Stimulated activated CD8-positive, alpha-beta memory T cell treated with anti-CD3 and anti-CD28 coated beads, Interleukin-15, amount 100 ng/mL, for 48 hours (primary cell): Measurements from ENCODE around the gene SRGAP3.
"Not testable (repeated sequence)": the region's sequence is repeated elsewhere in the genome, so short reads cannot be mapped to it uniquely, and the experiment has no call there.

Experiments
- DNase-seq, 2 donors: peaks; one replicate each; pipeline ENCODE4 v3.0.0-alpha.2; 2020; ENCODE audit warnings: low read depth in 2 of 2

Gene SRGAP3

DNA sequence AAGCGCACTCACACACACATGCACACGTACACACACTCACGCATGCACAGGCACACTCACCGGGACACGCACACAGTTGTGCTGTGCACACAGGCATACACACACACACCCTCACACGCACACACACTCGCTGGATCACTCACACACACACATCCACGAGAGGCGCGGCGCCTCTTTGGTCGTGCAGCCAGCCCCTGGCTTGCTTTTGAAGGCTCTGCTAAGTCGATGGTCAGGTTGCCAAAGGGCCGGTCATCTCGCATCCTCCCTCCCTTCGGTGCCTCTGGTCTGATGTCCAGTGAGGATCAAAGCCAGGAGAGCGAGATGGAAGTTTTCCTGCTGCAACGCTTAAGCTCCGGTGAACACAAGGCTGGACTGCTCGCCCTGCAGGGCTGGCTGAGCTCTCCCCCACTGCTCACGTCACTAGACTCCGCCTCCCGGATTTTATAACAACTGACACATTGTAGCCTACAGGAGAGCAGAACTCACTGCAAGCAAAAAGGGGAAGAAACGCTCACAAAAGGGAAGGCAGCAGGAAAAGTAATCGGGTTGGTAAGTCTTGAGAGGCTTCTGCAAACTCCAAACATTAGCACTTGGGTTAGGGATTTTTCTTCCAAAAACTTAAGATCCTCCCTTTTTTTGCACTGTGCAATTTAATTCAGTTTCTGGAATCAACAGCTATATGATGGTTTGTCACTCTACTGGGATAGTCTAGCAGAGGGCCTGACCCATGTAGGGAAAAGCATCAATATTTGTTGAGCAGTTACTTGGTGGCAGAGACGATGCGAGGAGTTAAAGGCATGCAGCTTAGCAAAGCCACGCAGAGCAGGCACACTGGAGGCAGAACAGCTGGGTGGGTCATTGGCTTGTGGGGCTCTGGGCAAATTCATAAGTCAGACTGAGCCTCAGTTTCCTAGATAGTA, at the start of gene SRGAP3:
SRGAP3 (minus strand) TSS at position 374 of the 920 bp plus-strand sequence. CDS start 695 bp downstream, outside the sequence.
- DNase-seq, result peak; percentile 49 to 56

DNA sequence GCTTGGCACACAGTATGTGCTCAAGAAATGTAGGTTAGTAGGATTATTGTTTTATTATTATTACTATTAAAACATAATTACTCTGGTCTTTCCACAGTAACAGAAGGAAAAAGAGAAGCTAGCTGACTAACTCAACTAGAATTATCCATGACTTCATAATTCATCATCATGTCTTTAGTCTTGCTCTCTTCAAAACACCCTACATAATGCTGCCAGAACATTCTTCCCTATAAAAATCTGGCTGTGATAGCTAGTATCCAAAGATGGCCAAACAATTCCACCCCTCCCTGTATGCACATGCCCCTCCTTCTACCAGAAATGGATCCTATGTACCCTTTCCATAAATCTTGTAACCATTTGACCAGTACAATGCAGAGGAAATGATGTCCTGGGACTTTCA, 48.8 kb upstream of the SRGAP3 start:
- DNase-seq, result no peak

DNA sequence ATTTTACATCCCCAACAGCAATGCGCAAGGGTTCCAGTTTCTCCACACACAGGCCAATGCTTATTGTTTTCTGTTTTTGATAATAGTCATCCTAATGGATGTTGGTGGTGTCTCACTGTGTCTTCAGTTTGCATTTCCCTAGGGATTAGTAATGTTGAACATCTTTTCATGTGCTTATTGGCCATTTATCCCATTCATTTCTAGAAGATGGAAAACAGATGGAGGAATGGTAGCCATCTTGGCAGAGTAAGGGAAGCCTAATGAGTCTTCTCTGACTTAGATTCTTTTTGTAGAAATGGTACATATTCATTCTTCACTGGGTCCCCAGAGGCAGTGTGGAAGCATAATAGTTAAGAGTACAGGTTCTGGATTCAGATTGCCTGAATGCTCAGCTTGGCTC, 46.8 kb upstream of the SRGAP3 start:
- no peak for DNase-seq

DNA sequence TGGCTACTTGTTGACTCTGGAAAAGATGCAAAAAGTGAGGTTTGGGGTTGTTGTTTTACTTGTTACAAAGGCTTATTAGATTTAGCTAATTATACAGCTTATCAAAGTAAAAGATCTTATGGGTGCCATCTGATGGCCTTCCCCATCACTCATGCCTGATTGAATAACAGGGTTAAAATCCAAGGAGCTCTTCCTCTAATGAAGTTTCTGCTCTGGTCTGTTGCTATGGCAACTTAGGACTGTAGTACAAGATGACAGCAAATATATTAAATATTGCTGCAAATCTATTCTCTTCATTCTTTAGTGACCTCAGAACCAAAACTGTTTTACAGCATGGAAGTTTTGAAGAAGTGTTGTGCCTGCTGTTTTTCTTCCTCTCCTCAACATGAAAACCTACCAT, 45.6 kb upstream of the SRGAP3 start:
- no peak for DNase-seq

DNA sequence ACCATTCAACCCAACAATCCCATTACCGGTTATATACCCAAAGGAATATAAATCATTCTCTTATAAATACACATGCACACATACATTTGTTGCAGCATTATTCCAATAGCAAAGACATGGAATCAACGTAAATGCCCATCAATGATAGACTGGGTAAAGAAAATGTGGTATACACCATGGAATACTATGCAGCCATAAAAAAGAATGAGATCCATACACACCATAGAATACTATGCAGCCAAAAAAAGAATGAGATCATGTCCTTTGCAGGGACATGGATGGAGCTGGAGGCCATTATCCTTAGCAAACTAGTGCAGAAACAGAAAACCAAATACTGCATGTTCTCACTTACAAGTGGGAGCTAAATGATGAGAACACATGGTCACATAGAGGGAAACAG, 44.5 kb upstream of the SRGAP3 start:
- not testable (repeated sequence) for DNase-seq

DNA sequence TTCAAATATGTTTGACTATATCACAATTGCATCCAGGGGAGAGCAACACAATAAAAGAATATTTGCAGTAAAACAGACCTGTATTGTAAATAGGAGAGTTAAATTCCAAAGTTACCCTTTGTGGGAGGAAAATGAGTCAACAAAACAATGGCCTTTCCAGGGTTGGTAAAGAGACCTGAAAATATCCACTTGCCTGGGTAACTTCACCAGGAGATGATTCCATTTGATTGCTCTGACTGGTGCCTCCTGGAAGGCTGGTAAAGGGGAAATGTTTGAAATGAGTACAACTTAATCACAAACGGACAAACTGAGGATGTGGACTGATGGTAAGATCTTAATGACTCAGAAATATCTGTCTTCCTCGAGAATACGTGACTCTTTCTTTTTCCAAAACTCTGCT, 43.6 kb upstream of the SRGAP3 start:
- no peak for DNase-seq

DNA sequence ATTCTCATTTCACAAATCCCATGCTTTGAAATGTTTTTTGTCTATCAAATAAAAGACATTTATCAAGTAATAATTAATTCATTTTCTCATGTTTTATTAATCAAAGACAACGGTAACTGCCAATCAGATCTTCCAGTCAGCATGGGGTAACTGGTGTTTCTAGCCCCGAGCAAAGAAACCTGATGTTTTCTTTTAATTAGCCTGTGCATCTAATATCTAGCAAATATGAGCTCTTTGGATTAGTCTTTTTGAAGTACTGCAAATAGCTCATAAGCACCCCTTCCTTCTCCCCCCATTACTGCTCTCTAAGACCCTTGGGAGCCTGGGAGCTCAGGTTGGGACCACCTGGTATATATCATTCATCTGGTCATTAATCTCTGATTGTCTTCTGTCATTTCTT, 43.1 kb upstream of the SRGAP3 start:
- no peak for DNase-seq

DNA sequence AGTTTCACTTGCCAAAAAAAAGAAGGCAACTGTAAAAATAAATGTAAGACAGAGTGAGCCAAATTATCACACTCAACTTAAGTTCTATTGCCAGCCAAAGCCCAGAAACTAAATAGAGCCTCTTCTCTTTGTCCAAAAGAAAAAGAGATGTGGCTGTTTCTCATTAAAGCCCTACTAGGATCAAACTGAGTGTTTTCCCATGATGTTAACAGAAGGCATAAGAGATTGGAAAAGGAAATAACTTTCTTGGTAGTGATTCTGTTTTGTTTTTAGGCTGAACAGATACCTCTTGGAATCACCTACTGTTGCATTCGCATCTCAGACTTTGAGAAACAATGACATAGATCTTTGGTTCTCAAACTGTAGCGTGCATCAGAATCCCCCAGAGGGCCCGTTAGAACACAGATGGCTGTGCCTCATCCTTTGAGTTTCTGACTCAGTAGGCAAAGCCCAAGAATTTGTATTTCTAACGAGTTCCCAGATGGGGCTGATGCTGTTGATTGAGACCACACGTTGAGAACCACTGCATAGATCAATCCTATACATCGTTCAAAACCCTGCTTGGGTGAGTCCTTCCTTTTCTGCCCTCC, 42.5 kb upstream of the SRGAP3 start:
- DNase-seq, result no peak

DNA sequence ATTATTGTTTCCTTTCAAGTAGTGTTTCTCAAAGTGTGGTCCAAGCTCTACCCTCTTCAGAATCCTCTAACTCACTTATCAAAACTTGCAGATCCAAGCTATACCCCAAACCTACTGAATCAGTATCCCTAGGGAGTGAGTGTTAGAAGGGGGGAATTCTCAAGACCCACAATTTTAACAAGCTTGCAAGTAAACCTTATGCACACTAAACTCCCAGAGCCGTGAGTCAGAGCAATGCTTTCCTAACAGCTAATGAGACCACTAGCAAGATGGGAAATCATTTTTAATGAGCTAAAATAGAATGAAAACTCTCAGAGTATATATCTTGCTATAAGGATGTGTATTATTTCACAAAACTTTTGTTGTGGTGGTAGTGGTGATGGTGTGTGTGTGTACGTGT, 41.1 kb upstream of the SRGAP3 start:
- no peak for DNase-seq

DNA sequence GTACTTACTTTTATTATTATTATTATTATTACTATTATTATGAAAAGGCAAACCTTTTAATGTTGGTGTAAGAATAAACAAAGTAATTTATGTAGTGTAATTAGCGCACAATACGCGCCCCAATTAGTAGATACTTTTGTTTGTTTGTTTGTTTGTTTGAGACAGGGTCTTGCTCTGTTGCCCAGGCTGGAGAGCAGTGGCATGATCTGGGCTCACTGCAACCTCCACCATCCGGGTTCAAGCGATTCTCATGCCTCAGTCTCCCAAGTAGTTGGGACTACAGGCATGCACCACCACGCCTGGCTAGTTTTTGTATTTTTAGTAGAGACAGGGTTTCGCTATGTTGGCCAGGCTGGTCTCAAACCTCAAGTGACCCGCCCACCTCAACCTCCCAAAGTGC, 32.1 kb upstream of the SRGAP3 start:
- DNase-seq, result not testable (repeated sequence)

DNA sequence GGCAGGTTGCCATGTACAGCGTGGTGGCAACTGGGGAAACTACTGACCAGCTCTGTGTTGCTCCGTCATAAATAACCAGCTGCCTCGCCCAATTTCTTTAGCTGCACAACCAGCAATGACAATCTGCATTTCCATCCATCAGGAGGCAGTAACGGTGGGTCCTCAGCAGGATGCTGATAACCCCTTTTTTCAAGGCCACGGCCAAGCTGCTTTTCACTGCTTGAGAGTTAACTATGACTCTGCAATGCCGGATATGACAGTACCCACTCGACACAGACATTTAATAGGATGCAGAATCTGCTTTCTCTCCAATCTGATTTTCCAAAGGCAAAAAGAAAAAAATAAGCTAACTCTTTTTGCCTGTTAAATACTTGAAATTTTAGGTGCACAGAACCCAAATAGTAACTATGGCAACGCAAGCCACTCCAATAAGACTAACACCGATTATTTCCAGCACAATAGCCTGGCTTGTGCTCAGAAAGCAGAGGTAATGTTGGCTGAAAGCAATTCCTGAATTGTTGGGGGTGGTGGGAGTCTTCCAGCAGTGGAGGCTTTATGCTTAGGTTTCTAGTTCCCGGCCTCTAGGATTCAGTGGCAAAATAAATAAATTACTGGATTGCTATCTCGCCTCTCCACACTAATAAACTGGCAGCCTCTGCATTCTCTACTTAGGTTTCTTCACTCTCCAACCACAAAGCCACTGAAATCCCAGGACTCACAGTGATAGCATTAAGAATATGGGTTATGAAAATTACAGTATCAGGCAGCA, 31.2 kb upstream of the SRGAP3 start:
- DNase-seq, result no peak

DNA sequence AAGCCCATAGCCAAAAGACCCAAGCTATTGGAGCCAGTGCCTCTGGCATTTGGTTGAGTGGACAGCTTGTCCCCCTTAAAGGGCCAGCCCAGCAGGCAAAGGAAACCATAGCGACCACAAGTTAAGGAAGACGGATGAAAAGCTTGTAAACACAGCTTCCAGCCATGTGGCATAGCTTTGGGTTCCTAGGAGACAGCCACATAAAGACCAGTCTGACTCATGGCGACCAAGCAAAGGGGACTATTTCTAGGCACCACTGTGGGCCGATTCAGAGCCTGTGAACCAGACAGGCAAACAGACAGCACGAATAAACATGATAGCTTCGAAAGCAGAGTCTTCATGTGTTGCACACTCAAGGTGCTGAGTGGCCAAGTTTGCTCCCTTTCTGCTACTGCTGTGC, 30.5 kb upstream of the SRGAP3 start:
- no peak for DNase-seq

DNA sequence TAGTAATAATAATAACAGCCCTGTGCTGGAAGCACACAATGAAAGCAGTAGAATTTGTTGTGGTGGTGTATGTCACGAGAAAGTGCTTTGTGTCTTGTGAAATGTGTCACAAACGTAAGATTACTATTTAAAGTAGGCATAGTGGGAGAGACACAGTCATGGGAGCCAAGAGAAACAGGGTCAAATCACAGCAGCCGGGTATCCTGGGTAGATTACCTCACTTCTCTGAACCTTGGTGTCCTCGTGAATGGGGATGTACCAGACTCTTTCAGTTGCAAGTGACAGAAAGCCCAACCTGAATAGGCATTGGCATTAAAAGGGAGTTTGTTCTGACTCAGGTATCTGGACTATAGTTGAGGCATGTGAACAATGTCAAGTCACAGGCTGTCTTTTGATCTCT, 29.1 kb upstream of the SRGAP3 start:
- DNase-seq, result no peak

DNA sequence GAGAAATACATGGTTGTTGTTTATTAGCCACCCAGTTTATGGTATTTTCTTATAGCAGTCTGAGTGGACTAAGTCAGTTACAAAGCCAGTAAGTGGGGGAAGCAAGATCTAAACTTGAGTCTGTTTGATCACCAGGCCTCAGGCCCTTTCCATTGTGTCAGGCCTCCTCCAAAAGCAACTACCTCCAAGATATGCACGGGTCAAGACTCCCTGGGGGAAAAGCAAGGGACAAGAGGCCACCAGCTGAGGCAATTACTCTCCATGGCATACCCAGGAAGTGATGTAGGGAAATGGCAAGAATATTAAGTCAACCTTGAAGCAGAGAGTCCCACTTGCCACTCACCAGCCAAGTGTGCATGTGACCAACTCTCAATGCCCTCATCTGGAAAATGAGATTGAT, 28.6 kb upstream of the SRGAP3 start:
- no peak for DNase-seq

DNA sequence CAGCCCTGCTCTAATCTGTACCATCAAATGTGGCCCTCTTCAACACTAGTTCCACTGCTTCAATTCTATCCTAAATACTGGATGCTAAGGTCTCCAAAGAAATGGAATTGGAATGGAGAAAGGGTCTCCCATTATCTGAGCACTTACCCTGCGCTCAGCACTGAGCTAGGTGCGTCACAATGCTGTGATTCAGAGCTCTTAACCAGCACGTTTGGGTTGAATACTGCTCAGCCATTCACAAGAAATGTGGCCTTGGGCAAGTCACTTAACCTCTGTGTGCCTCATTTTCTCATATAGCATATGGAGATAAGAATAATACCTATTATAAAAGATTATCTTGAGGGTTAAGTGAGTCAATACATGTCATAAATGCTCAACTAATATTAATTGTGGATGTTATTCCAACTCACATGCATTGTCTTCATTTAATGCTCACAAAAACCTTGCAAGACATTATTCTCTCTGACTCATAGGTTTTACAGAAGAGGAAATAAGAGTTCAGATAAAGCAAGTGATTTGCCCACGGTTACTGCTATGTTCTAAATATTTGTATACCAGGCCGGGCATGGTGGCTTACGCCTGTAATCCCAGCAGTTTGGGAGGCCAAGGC, 27.4 kb upstream of the SRGAP3 start:
- DNase-seq, result no peak

DNA sequence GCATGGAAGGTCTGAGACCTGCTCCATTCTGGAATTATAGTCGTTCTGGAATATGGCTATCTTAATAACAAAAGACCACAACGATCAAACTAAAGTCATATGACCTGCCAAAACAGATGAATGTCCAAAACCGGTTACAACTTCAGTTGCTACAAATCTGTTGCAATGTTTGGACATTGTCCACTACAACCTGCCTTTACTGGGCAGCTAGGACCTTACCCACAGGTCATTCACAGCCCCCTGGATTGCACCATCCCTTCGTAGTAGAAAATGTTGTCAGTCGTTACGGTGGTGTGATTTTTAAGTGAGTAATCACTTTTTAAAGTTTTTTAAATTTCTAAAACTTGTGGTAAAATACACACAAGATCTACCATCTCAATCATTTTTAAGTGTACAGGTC, 22.5 kb upstream of the SRGAP3 start:
- no peak for DNase-seq

DNA sequence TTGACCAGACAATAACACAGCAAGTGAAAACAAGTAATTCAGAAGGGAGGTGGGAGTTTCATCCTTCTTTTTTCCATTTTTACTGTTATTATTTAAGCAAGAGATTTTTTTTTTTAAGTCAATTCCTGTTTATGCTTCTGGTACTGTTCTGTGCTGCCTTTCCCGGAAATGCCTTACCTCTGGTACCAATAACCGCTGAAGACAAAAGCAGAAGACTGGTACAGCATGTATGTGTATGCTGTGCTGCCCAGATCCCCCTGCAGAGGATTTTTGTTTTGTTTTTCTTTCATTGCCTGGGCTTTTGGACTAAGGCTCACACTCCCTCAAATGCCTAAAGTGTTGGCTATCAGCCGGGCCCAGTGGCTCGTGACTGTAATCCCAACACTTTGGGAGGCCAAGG, 21.3 kb upstream of the SRGAP3 start:
- no peak for DNase-seq

DNA sequence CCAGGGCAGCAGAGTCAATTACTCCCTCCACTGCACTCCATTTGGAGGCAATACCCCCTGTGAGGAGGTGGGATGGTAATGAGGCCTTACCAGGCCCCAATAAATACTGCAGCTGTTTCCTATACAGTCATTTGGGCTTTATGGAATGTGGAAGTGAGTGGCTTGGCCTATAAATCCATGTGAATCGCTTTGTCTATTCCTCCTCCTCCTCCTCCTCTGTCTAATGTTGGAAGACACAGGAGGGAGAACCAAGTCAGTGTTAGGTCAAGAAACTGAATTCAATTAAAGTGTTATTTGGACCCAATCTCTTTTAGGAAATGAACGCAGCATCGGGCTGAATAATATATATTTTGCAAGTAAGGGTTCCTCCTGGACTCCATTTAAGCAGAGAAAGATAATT, 17.3 kb upstream of the SRGAP3 start:
- DNase-seq, result no peak

DNA sequence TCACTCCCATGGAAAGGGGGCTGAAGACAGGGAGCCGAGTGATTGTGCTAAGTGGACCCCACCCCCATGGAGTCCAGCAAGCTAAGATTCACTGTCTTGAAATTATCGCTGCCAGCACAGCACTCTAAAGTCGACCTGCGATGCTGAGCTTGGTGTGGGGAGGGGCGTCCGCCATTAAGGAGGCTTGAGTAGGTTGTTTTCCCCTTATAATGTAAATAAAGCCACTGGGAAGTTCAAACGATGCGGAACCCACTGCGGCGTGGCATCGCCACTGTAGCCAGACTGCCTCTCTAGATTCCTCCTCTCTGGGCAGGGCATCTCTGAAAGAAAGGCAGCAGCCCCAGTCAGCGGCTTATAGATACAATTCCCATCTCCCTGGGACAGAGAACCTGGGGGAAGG, 10.9 kb upstream of the SRGAP3 start:
- DNase-seq, result no peak

DNA sequence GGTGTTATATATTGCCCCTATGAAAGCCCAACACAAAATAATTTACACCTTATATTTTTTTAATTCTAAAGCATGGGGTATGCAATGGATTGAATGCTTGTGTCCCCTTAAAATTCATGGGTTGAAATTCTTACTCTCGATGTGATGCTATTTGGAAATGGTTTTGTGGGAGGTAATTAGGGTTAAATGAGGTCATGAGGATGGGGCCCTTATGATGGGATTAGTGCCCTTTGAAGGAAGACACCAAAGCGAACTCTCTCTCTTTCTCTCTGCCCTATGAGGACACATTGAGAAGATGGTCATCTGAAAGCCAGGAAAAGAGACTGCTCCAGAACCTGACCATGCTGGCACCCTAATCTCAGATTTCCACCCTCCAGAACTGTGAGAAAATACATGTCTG, 7.6 kb upstream of the SRGAP3 start:
- no peak for DNase-seq

DNA sequence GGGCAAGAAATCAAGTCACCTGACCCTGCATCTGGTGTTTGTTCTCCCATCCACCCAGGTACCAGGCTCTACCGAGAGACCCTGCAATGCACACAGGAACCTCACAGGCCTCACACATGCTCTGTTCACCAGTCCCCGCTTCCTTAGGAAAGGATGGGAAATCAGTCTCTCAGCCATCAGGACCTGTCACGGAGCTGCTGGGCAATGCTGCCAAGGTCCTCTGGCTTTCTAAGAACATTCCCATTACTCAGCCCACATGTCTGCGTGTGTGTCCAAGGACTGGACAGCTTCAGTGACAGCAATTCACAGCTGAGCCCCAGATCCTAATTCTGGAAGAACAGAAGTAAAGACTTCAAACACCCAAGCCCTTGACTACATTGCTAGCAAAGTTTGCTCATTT, 6.5 kb upstream of the SRGAP3 start:
- DNase-seq, result no peak

DNA sequence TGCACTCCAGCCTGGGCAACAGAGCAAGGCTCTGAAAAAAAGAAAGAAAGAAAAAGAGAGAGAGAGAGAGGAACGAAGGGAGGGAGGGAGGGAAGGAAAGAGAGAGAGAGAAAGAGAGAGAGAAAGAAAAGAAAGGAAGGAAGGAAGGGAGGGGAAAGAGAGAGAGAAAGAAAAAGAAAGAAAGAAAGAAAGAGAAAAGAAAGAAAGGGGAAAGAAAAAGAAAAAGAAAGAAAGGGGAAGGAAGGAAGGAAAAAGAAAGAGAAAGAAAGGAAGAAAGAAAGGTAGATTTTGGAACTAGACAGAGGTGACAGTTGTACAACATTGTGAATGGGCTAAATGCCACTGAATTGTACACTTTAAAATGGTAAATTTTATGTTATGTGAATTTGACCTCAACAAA, 5.3 kb upstream of the SRGAP3 start:
- DNase-seq, result no peak
